HFF-Myc (cell line): Measurements from ENCODE around the gene SLC11A1.

Experiments
- DNase-seq: peaks from one replicate; pipeline ENCODE4 v3.0.0-alpha.2; 2011; ENCODE audit warnings: low read depth; ENCODE audit errors: extremely low read depth
- H3K4me3 ChIP-seq: replicated peaks from 2 replicates; pipeline ENCODE4 v1.5.1; 2011; ENCODE audit warnings: low read depth, mild to moderate bottlenecking, control low read depth, low read length
- CTCF ChIP-seq: IDR thresholded peaks from 2 replicates; pipeline ENCODE4 v1.5.1; 2012; ENCODE audit warnings: mild to moderate bottlenecking, low read depth, low read length, control low read depth; ENCODE audit errors: missing control alignments

The SLC11A1 gene

GRCh38 chr2:218343591-218343990 is 38.5 kb upstream of the SLC11A1 start:
- TF ChIP-seq CTCF, result no peak
- no peak overlapping the region for H3K4me3 ChIP-seq
- DNase-seq, result no peak

GRCh38 chr2:218344090-218344754 is 37.9 kb upstream of the SLC11A1 start:
- H3K4me3 ChIP-seq, result no peak overlapping the region
- no peak for TF ChIP-seq CTCF
- no peak for DNase-seq

- no peak for TF ChIP-seq CTCF
- no peak overlapping the region for H3K4me3 ChIP-seq
- DNase-seq, result no peak
These were observed 37.2 kb upstream of the SLC11A1 start for GRCh38 chr2:218344755-218345417.

- TF ChIP-seq CTCF, result no peak
- no peak for DNase-seq
- no peak overlapping the region for H3K4me3 ChIP-seq
These were observed 36.4 kb upstream of the SLC11A1 start for GRCh38 chr2:218345491-218346236.

- no peak for DNase-seq
- H3K4me3 ChIP-seq, result no peak overlapping the region
- TF ChIP-seq CTCF, result no peak
These were observed 34.9 kb upstream of the SLC11A1 start for GRCh38 chr2:218347172-218347571.

- DNase-seq, result no peak
- no peak overlapping the region for H3K4me3 ChIP-seq
- no peak for TF ChIP-seq CTCF
These were observed 28.0 kb upstream of the SLC11A1 start for GRCh38 chr2:218354045-218354444.
